CD4-positive, alpha-beta T cell treated with Interleukin-17A for 4 hours (primary cell): Measurements from ENCODE around the gene HSD17B7.
"Not testable (repeated sequence)": the region's sequence is repeated elsewhere in the genome, so short reads cannot be mapped to it uniquely, and the experiment has no call there.

Source experiments
- DNase-seq: peaks from one replicate; pipeline ENCODE4 v3.0.0-alpha.2; 2020; ENCODE audit warnings: mixed read lengths

The HSD17B7 gene

DNA sequence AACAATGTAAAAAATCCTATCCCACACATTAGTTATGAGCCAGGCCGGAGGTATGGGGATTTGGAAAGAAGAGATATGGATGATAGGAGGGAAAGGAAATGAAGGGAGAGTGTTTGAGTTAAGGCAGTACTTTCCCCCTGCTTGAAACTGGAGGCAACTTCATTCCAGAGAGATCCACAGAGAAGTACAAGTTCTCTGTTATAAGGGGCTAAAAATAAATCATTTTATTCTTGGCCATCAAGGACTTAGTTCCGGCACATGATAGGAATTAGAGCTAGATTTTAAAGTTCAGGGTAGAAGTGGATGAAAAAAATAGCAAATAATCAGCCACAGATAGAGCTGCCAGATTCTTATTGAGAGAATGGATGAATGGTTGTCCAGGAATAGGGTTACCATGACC lies 27.6 kb downstream of the HSD17B7 start:
- not testable (repeated sequence) for DNase-seq

DNA sequence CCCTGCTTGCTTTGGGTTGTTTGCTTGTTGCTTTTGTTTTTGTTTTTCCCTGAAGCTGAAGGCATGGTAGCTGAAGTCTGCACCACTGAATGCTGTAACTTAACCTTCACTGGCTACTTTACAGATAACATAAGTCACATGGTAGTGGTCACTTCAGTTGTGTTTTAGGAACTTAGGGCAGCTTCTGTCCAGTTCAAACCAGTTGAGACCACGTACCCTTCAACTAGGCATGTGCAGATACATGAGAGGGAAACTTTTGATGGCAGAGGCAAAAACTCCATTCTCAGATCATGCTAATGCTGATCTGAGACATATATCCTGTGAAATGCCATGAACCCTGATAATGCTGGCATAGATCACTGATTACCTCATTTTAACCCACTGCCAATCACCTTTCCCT lies 28.2 kb downstream of the HSD17B7 start:
- not testable (repeated sequence) for DNase-seq

DNA sequence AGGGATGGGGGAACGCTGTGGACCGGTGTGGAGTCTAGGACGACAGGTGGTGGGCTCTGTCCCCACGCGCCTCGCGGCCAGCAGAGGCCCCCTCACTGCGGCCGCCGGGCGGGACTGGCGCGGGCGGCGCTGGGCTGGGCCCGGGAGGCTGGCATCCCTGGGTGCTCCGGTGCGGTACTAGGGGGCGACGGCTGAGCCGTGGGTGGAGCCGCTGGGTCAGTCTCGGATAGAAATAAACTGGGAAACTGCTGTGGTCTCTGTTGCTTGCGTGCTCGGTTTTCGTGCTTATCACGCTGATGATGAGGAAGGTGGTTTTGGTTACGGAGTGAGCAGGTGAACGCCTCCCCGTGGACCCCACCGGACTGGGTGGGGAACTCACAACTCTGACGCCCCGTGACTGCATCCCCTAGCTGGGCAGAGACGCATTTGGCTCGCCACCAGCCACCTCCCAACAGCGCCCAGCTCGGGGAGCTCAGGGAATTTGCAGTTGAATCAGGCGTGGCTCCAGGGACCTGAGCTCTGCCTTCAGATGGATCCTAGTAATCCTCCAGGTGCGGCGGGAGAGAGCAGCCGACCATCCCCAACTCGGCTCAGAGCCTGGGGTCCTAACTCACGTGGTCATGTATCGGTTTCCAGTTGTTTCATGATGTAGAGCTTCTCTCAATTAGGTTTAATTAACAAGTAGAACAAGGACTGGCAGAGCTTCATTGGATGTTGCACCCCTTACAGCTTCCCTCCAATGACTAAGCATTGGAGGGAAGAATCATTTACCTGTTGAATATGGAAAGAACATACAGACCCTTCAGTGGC lies 32.1 kb downstream of the HSD17B7 start:
- DNase-seq: peak; percentile 37

DNA sequence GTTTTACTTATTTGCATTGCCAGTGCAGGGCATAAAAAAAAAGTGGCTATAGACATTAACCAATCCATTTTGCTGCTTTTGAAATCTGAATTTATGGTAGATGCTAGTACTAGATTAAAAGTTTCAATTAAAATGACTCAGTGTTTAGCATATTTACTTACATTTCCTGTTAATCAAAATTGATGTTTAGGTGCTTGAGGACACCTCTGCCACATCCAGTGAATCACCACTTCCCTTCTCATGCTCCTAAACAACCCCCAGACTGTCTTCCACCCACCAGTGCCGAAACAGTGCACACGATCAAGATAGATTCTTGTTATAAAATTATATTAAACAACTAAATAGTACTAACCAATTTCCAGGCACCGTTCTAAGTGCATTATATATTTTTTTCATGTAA lies 32.7 kb downstream of the HSD17B7 start:
- DNase-seq: peak; percentile 35

DNA sequence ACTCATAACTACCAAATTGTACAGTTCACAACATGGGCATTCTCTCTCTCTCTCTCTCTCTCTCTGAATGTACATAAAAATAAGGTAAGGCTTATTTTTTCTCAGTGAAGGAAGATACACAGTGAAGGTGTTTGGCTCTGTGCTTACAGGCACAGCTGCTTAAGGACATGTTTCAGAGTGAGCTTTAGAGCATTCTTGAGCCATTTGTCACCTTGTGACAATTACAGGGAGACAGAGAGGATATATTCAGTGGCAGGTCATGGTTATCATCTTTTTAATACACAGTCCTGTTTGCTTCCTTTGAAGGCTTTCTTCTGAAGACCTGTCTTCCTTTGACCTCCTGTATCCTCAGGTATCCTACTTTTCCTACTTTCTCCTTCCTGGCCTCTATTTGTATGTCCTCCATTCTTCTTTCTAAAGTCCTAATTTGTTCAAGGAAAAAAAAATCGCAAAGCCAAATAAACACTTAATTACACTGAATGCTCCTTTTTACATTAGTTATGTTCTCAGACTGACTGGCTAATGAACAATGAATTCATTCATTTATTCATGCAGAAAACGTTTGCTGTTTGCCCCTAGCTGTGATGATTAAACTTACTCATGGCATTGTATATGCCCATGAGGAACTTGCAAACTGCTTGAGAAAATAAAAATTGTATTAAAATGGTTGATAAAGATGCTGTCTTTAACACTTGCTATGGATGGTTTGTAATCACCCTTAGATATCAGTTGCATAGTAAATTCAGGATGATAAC lies 33.4 kb downstream of the HSD17B7 start:
- no peak for DNase-seq

DNA sequence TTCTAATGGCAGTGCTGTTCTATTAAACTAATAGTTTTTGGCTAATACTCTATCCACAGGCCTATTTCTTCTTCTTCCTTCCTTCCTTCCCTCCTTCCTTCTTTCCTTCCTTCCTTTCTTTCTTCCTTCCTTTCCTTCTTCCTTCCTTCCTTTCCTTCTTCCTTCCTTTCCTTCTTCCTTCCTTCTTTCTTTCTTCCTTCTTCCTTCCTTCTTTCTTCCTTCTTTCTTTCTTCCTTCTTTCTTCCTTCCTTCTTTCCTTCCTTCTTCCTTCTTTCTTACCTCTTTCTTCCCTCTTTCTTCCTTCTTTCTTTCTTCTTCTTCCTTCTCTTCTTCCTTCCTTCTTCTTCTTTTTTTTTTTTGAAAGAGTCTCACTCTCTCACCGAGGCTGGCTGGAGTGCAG lies 38.8 kb downstream of the HSD17B7 start:
- no peak for DNase-seq

DNA sequence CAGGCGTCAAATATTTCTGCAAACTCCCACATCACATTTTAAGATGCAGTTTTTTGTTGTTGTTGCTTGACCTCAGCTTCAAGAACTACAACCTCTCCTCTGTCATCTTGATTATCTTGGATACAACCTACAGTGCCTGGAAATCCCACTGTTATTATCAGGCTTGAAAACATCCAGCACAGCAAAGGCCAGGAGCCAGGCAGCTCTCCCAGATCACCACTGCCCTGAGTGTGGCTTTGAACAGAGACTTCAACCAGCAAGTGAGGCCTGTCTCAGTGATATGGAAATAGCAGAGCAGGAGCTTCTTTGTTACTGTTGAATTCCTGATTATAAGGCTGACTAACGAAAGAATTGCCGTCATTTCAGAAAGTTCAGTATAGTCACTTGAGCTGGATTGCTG lies 42.0 kb downstream of the HSD17B7 start:
- DNase-seq: no peak

DNA sequence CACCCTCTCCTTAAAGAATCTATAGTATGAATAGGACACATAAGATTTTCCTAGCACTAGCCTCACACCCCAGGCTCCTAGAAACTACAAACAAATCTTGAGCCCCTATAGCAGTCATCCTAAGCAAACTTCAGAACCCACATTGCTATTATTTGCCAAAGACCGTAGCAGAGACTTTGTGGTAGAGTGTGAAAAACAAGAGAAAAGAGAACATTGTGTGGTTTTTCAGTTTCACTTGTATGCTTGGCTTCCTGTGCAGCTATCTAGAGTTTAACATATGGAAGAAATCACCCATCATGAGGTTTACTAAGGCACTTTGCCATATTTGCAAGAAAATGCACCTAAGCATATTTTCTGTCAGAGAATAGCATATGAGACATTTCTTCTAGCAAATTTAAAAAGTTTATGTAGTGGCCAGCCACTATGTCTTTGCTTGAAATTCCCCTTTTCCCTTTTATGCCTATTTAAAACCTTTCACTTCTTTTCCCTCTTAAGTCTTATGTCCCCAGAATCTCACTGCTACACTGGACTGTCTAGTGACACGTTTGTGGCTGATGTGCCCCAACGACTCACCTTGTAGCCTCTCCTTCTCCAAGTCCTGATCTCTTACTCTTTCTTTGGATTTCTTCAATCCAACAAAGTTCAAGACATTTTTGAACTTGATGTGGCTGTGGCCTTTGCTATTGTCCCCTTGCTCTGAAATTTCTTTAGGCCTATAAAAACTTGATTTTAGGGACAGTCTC lies 44.8 kb downstream of the HSD17B7 start:
- DNase-seq: no peak

DNA sequence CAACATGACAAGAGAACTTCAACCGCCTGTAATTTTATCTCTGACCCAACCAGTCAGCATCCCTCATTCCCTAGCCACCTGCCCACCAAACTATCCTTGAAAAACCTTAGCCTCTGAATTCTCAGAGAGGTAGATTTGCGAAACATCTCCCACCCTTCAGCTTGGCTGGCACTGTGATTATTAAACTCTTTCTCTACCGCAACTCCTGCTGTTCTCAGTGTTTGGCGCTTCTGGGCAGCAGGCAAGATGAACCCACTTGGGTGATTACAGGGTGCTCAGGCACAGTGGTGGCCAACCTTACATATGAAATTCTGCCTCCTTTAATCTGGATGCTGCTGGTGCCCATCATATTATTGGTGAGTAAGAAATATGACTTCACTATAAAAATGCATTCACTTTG lies 48.4 kb downstream of the HSD17B7 start:
- DNase-seq: no peak

DNA sequence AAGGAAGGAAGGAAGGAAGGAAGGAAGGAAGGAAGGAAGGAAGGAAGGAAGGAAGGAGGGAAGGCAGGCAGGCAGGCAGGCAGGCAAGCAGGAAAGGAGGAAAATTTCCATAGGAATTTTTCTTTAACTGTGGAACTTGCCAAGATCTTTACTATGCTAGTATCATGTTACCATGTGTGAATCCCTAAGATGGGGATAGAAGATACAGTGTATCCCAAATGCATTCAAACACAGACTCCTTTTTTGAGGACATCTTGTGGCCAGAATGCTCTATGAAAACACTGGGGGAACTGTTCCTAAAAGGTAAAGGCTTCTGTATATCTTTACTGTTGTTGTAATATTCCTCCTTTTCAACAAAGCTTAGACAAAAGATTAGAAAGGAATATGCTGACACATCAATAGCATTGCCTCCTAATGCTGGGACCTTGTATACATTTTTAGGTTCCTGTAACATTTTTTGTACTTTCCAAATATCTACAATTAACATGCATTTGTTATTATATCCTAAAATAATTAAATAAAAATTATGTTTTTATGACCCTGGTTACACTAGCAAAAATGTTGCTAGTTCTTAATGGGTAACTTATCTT lies 49.8 kb downstream of the HSD17B7 start:
- DNase-seq: no peak

DNA sequence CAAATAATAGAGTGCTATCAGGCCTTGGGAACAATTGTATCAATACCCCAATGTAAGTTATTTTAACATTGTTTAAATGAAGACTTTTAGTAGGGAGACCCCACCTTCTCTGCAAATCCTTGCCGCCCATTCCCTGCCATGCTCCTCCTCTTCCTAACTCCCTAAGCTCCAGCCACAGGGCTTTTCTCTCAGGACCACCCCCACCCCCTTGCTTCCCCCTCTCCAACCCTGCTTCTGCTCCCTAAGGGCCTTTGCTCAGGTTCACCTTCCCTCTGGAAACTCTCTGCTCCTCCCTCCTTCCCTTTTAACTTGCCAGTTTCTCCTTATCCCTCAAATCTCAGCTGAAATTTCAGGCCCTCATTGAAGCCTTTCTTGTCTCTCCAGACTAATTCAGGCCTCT lies 53.7 kb downstream of the HSD17B7 start:
- DNase-seq: no peak

DNA sequence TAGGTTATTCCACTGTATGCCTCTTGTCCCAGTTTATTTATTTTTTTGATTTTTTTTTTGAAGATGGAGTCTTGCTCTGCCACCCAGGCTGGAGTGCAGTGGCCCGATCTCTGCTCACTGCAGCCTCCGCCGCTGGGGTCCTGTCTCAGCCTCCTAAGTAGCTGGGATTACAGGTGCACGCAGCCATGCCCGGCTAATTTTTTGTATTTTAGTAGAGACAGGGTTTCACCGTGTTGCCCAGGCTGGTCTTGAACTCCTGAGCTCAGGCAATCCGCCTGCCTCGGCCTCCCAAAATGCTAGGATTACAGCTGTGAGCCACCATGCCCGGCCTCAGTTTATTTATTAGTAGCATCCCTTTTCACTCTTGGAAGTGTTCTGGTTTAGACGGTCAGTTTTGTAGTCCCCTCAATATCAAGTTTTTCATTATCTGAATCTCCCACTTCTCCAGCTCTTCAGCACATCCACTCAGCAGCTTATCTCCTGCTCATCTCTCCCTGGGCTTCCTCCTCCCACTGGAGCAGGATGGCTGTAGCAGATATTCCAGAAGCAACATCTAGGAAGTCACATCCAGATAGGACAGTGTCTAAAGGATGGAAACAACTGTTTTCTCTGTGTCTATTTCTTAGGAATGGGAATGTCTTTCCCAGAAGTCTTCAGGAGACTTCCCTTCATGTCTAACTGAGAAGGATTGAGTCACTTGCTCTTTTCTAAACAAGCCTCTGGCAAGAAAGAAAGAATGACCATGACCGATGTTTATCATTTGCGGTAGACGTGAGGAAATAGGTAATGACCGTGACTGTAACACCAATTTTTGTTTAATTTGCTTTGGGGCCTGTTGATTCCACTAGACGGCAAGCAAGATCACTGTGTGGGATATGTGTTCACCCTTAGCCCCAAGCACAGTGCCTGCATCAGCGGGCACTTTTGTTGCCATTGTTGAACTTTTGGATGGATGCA lies 56.0 kb downstream of the HSD17B7 start:
- no peak for DNase-seq

DNA sequence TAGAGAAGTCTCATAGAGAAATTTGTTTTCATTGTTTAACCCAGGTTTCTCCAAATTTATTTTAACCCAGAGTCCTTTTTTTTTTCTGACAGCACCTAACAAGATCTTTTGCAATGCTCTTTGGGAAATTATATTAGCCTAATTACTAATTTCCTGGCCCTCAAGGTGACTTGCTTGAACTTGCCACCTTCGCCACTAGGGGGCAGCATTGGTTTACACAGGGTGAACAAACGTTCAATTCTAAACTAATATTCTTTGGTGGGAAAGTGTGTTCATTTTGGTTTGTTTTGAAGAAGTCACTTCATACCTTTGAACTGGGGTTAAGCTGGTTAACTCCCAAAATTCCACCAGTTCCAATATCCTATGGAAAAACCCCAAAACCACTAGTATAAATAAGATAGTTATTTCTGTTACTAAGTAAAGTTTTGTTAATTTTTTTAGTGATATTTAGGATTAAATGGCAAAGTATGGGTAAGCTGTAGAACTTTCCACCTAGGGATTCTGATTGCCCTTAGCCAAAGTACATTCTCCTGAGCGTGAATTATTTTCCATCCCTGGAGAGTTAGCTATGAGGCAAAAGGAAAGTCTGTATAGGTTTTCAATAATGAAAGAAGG lies 57.4 kb downstream of the HSD17B7 start:
- DNase-seq: peak; percentile 90

DNA sequence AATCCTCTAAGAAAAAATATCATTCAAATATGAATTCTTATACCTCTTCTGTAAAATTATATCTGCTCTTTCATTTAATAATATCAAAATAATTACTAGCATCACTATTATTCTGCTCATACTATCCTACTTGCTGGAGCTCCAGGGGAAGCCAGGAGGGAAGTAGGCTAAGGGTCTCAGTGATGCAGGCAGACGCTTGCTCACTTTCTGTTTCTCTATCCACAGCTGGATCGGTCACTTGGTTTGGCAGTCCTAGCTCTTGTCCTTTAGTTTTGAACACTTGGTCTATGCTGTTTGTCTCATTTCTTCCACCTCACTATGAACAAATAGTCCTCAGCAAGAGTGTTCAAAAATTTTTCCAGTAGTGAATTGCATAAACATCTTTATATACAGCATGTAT lies 59.2 kb downstream of the HSD17B7 start:
- DNase-seq: no peak

DNA sequence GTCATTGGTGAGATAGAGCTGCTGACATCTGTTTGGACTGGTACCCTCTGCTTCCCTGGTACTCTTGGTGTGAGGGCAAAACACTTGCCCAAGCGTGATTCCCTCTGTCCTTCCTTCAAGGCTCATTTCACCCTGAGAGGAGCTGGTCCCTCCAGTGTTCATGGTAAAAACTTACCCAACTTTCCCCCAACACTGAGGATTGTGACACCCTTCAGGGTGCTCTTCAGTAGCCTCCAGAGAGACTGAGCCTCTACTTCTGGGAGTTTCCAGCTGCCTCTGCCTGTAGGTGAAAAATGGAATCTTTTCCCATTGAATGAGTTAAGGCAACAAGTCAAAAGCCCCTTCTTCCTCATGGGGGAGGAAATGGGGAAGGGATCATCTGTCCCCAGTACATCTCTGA lies 60.8 kb downstream of the HSD17B7 start:
- no peak for DNase-seq

DNA sequence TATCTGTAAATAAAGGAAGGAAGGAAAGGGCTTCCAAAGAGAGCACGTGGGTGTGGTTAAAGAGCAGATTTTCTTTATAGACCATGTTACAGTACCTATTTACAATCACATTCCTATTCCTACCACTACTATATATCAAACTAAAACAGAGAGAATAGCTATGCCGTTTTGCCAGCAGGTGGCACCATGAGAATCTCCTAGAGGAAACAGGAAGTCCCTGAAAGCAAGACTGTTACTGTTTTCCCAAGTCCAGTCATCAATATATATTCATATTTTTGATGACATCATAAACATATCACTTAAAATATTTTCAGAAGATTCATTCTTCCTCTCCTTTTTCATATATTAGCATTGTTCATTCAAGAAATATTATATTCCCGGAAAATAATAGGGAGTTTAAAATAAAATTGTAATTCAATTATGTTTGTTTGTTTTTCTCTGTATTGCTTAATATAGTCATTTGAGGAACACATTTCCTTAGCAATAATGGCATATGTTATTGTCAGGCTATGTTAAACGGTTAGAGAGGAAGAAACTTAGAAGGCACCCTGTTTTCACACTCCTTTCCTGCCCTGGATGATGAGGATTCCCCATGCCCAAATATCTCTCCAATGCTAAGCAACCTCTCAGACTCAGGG lies 63.9 kb downstream of the HSD17B7 start:
- DNase-seq: peak; percentile 63

DNA sequence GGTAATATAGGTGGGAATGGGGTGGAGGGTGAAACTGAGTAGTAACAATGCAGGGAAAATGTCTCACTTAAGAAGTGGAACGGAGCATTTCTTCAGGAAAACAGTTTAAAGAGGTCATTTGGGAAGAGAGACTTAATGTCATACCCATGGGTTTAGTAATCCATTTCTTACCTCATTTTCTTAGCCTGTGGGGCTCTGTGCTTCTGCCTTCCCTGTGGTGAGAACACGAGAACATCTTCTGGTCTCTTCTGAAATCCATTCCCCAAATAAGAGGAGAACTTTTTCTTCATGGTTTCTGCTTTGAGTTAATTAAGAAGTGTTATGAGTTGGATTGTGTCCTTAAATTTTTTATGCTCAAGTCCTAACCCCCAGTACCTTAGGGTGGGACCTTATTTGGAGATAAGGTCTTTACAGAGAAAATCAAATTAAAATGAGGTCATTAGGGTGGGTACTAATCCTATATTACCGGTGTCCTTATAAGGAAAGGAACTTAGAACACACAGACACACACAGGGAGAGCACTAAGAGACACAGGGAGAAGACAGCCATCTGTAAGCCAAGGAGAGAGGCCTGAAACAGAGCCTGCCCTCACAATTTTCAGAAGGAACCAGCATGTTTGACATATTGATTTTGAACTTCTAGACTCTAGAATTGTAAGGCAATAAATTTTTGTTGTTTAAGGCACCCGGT lies 65.1 kb downstream of the HSD17B7 start:
- DNase-seq: no peak

DNA sequence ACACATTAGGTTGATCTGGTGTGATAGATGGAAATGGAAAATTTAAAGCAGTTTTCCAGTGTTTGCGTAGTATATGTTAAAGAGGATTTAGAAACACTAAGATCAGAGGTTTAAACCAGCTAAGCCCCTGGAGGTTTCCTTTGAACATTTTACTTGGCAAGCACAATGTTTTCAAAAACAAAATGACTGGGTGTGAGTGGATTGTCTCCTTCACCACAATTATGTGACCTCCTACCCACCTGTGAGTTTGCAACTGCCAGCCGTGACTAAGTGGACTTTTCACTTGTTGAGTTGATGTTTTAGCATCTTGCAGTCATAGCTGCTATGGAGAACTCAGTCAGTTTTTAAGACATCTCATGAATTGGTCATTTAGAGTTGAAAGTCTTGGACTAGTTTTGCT lies 65.8 kb downstream of the HSD17B7 start:
- DNase-seq: no peak

DNA sequence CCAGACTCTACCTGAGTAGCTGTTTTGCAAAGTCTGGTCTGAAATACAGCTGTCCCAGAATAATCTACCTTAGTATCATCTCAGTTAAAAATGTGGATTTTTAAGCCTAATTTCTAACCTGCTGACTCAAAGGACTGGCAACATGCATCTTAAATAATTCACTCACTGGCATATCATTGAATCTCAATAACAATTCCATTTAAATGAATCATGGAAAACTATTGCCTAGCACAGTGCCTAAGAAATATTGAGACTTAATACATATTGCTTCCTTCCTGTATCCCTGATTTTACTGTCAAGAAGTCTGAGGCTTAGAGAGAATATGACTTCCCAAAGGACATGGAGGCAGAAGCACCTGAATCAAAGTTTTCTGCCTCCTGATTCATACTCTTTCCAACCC lies 67.3 kb downstream of the HSD17B7 start:
- DNase-seq: no peak

DNA sequence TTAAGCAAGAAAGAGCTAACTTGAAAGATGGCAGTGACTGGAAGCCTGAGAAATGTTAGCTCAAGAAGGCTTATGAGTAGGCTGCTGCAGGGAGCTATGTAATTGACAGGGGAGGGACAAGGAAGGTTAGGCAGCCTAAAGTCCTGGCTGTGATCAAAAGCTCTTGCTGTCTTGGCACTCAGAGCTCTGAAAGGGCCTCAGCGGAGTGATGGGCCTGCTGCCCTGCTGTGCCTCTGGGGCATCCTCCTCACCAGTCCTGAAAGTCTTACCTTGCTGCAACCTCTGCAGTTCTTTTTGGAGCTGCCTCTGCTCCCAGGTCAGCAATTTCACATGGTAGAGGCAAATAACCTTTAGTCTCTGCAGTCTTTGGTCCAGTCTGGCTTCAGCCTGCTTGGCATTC lies 68.7 kb downstream of the HSD17B7 start:
- no peak for DNase-seq

DNA sequence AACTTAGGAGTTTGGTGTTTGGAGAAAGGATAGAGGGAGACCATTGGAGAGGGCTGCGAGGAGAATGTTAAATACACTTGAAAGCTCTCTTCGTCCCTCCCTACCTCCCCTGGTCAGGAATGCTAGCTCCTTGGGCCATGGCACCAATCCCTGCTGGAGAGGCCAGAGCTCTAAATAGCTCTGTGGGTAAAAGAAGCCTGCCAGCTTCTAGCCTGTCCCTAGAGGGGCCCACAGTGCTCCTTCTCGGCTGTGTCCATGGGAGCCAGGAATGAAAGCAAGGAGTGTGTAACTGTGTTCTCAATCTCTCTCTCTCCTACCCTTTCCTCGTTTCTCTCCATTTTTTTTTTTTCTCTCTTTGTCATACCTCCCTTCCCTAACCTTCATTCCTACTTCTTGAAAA lies 70.6 kb downstream of the HSD17B7 start, which contains the start of gene CCDC190:
Gene CCDC190 (minus strand): TSS at position 75 of the 400 bp plus-strand sequence. CDS start 1,529 bp downstream, outside the sequence.
- DNase-seq: no peak
